Measurements from ENCODE around the gene KIAA1755. TPM values are rescaled to one million over a fixed set of nuclear protein-coding genes. Genes with fewer than 3 reads are reported as not detected.

The KIAA1755 gene
- total and polyA plus RNA-seq, 2 of the 4 experiments (the other 2 are of a cell fraction): 2.5 to 5.1 TPM

DNA sequence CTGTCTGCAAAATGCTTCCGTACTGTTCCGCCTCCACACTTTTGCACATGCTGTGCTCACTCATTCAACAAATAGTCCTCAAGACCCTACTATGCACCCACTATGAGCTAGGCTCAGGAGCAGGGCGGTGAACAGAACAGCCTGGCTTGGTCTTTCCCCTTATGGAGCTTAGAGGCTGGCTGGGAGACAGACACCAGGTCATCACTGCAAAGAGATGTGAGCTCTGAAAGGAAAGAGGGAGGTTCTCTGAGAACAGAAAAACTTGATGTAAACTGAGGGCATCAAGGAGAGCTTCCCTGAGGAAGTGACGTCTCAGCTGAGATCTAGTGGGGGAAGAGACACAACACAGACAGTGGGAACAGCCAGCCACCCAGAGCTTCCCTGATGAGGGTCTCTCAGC lies 64.5 kb downstream of the KIAA1755 start:
- Histone ChIP-seq H4K20me1 (ENCODE audit: insufficient read depth, low read length) (no peaks in the 10 kb centered on the region), H3K9me3 (ENCODE audit: control insufficient read depth, insufficient read depth, low read length) (no peaks in the 10 kb centered on the region), H3K27ac (ENCODE audit: insufficient read depth, low read length) (peak overlapping the region; percentile 68), H2AK9ac (replicated peaks; ENCODE audit: low read depth, low read length, poor library complexity) (peak overlapping the region; percentile 66), H3K9me1 (ENCODE audit: insufficient read depth, low read length) (peaks cover 31% of the 10 kb centered on the region), H3K4me3 (ENCODE audit: insufficient read depth, low read depth, low read length) (no peak overlapping the region), H2AFZ (replicated peaks; ENCODE audit: low read length, poor library complexity) (peak overlapping the region; percentile 27), H3K56ac (ENCODE audit: extremely low read depth, insufficient read depth, low read length) (no peak overlapping the region), H3K4me1 (ENCODE audit: control insufficient read depth, insufficient read depth, low read length) (peaks cover 36% of the 10 kb centered on the region), H3K23ac (ENCODE audit: low read depth, low read length) (peak overlapping the region; percentile 28; the same call in 1 of the 2 replicates), H3K79me1 (ENCODE audit: low read depth in 1 of 2, low read length in 2 of 2) (no peaks in the 10 kb centered on the region), H2BK5ac (ENCODE audit: low read depth, low read length, poor library complexity, severe bottlenecking) (peak overlapping the region; percentile 35), H2BK15ac (ENCODE audit: low read depth, low read length) (peak overlapping the region; percentile 23; the same call in 2 of the 3 replicates), H3K36me3 (ENCODE audit: control insufficient read depth, insufficient read depth, low read length) (no peaks in the 10 kb centered on the region), H2BK20ac (ENCODE audit: low read depth, low read length) (peak overlapping the region; percentile 60), H4K91ac (ENCODE audit: insufficient read depth, low read depth, low read length) (peak overlapping the region; percentile 77), H3K9ac (ENCODE audit: low read depth, low read length) (no peak overlapping the region), H4K5ac (ENCODE audit: low read depth, low read length) (peak overlapping the region; percentile 14), H3K27me3 (ENCODE audit: control insufficient read depth, insufficient read depth, low read length) (no peaks in the 10 kb centered on the region), H3K4ac (ENCODE audit: low read depth, low read length) (peak overlapping the region; percentile 88), H2AK5ac (ENCODE audit: low read depth, low read length) (peak overlapping the region; percentile 93), H3K4me2 (ENCODE audit: low read depth, low read length) (no peak overlapping the region), H2BK120ac (ENCODE audit: low read depth, low read length) (peak overlapping the region; percentile 85), H4K8ac (ENCODE audit: low read depth in 2 of 2, low read length in 2 of 2) (peak overlapping the region; percentile 53 to 64; a peak in 3 of 4 replicates), H3K14ac (replicated peaks; ENCODE audit: low read depth, low read length) (peak overlapping the region; percentile 40), H3K18ac (ENCODE audit: low read depth, low read length) (peak overlapping the region; percentile 51)
- intact Hi-C loops (cut with micrococcal nuclease) (no loop called here), dilution Hi-C loops (cut with HindIII; ENCODE audit: low sequenced_read_pairs, unreplicated experiment) (no loop called here), in situ Hi-C loops (cut with MboI; ENCODE audit: low sequenced_read_pairs) (no loop called here)
- DNase-seq (no peak), ATAC-seq (ENCODE audit: low read depth) (no peak)
- no TSS peak for BruUV-seq (replicated peaks)
- ChIA-PET CTCF (interaction anchor here (0.9 to 1.7 kb wide), 2 partner anchors 23 to 632 kb away, joined by 3 to 5 read pairs; no protein-coding TSS in a partner anchor), POLR2A (ENCODE audit: unreplicated experiment) (no interaction called here)
- no peak for TF ChIP-seq POLR2A (IDR thresholded peaks at IDR 0.05; ENCODE audit: low read depth, low read length)
- TF ChIP-seq FOS (IDR thresholded peaks at IDR 0.05; ENCODE audit: low read depth, low read length): no peak
- no peak for TF ChIP-seq CHD1 (IDR thresholded peaks at IDR 0.05; ENCODE audit: low read depth, low read length)
- 88% methylated on average over 2 of the region's 4 CpGs; no CpG with 5 or more reads in 1 of the 2 experiments for WGBS, 2 experiments (ENCODE audit: extremely low coverage in 2 of 2, insufficient read length in 1 of 2)

Data from IMR-90 (cell line).